Stomach (tissue), 4 donors: ENCODE measurements around the gene STEEP1.

Source experiments
- EP300 ChIP-seq: sonication (generic); formaldehyde crosslinking; IDR thresholded peaks from one replicate; pipeline ENCODE4 v1.6.1; 2017; ENCODE audit warnings: antibody characterized with exemption
- POLR2A ChIP-seq, 4 donors: fragments of 450-650 bp; IDR thresholded peaks; one replicate each; pipeline ENCODE4 v1.6.1; 2016; ENCODE audit warnings: antibody characterized with exemption in 4 of 4, control low read depth in 2 of 4, mild to moderate bottlenecking in 1 of 4, moderate library complexity in 1 of 4
- POLR2AphosphoS5 ChIP-seq, 3 donors: sonication (generic); formaldehyde crosslinking; IDR thresholded peaks; one replicate each; pipeline ENCODE4 v1.6.1; 2016; ENCODE audit warnings: antibody characterized with exemption in 3 of 3
- TF ChIP-seq, protein P1 (sequence below), 7 experiments: fragments of 450-650 bp in 4 of 7; fragments of 200-600 bp in 3 of 7; sonication (generic) in 3 of 7; IDR thresholded peaks; one replicate each; pipeline ENCODE4 v1.5.1; 2016 to 2019; ENCODE audit warnings: antibody characterized with exemption in 7 of 7, control low read depth in 2 of 7, mild to moderate bottlenecking in 1 of 7

DNA sequence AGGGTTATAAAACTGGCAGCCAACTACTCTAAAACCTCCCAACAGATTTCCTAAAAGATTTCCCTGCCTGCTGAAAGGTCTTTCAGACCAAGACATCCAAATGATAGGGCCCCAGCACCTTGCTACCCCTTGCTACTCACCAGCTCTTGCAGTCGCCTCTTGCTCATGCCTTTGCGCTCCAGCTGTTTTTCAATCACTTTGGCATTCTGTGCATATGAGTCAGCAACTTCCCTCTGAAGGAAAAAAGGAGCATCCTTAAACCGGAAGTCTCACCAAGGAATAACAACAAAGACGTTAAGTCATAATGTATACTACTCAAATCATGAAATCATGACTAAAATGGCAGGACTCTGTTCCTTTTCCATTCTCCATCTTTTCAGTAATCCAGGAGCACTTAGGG lies 24.0 kb downstream of the STEEP1 start:
- TF ChIP-seq POLR2AphosphoS5 (IDR thresholded peaks at IDR 0.05) (no peak), POLR2A (IDR thresholded peaks at IDR 0.05) (no peak), EP300 (no peak)
- TF ChIP-seq, protein P1, sequence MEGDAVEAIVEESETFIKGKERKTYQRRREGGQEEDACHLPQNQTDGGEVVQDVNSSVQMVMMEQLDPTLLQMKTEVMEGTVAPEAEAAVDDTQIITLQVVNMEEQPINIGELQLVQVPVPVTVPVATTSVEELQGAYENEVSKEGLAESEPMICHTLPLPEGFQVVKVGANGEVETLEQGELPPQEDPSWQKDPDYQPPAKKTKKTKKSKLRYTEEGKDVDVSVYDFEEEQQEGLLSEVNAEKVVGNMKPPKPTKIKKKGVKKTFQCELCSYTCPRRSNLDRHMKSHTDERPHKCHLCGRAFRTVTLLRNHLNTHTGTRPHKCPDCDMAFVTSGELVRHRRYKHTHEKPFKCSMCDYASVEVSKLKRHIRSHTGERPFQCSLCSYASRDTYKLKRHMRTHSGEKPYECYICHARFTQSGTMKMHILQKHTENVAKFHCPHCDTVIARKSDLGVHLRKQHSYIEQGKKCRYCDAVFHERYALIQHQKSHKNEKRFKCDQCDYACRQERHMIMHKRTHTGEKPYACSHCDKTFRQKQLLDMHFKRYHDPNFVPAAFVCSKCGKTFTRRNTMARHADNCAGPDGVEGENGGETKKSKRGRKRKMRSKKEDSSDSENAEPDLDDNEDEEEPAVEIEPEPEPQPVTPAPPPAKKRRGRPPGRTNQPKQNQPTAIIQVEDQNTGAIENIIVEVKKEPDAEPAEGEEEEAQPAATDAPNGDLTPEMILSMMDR (IDR thresholded peaks at IDR 0.05), result no peak
